ENCODE data around the gene IFI6.
"Not testable (repeated sequence)": the region's sequence is repeated elsewhere in the genome, so short reads cannot be mapped to it uniquely, and the experiment has no call there.

The IFI6 gene

GRCh38 chr1:27671964-27672749, at the start of gene IFI6:
IFI6 (minus strand) TSS chr1:27672192; CDS start chr1:27669314, 2,878 bp downstream.
- peak; percentile 64 for DNase-seq (ENCODE audit: low read depth)

GRCh38 chr1:27719286-27720251, 47.6 kb upstream of the IFI6 start:
- DNase-seq (ENCODE audit: low read depth): no peak

- DNase-seq (ENCODE audit: low read depth): no peak
These were observed 44.4 kb upstream of the IFI6 start for GRCh38 chr1:27716262-27716895.

GRCh38 chr1:27713869-27714513, 42.0 kb upstream of the IFI6 start:
- no peak for DNase-seq (ENCODE audit: low read depth)

- DNase-seq (ENCODE audit: low read depth): no peak
These were observed 41.2 kb upstream of the IFI6 start for GRCh38 chr1:27713139-27713725.

- DNase-seq (ENCODE audit: low read depth): no peak
These were observed 38.6 kb upstream of the IFI6 start for GRCh38 chr1:27710574-27710973.

GRCh38 chr1:27705545-27705944, 33.6 kb upstream of the IFI6 start:
- no peak for DNase-seq (ENCODE audit: low read depth)

- DNase-seq (ENCODE audit: low read depth): no peak
These were observed 33.0 kb upstream of the IFI6 start for GRCh38 chr1:27704958-27705357.

GRCh38 chr1:27696835-27697234, 24.8 kb upstream of the IFI6 start:
- DNase-seq (ENCODE audit: low read depth): not testable (repeated sequence)

GRCh38 chr1:27690183-27690582, 18.2 kb upstream of the IFI6 start:
- no peak for DNase-seq (ENCODE audit: low read depth)

GRCh38 chr1:27689423-27690173, 17.6 kb upstream of the IFI6 start:
- DNase-seq (ENCODE audit: low read depth): no peak

- DNase-seq (ENCODE audit: low read depth): no peak
These were observed 15.9 kb upstream of the IFI6 start for GRCh38 chr1:27687906-27688305.

- DNase-seq (ENCODE audit: low read depth): no peak
These were observed 14.4 kb upstream of the IFI6 start for GRCh38 chr1:27686223-27686990.

- no peak for DNase-seq (ENCODE audit: low read depth)
These were observed 12.2 kb upstream of the IFI6 start for GRCh38 chr1:27684176-27684575.

GRCh38 chr1:27682351-27682944, 10.5 kb upstream of the IFI6 start:
- no peak for DNase-seq (ENCODE audit: low read depth)

GRCh38 chr1:27681580-27681979, 9.6 kb upstream of the IFI6 start:
- DNase-seq (ENCODE audit: low read depth): not testable (repeated sequence)

GRCh38 chr1:27680225-27680791, 8.3 kb upstream of the IFI6 start:
- not testable (repeated sequence) for DNase-seq (ENCODE audit: low read depth)

GRCh38 chr1:27678747-27679146, 6.8 kb upstream of the IFI6 start:
- no peak for DNase-seq (ENCODE audit: low read depth)

- no peak for DNase-seq (ENCODE audit: low read depth)
These were observed 4.4 kb upstream of the IFI6 start for GRCh38 chr1:27676410-27676809.

Measured in activated T-cell treated with anti-CD3 and anti-CD28 coated beads for 24 hours (primary cell).